GM18517 (cell line): ENCODE measurements around the gene GTPBP2.
"Not testable (repeated sequence)": the region's sequence is repeated elsewhere in the genome, so short reads cannot be mapped to it uniquely, and the experiment has no call there.

Source experiments
- ATAC-seq: cut with Tn5 transposase; IDR thresholded peaks from one replicate; pipeline ENCODE4 v1.9.1; 2021; ENCODE audit warnings: mild to moderate bottlenecking, moderate library complexity; ENCODE audit not compliant: unreplicated experiment

GTPBP2 gene

DNA sequence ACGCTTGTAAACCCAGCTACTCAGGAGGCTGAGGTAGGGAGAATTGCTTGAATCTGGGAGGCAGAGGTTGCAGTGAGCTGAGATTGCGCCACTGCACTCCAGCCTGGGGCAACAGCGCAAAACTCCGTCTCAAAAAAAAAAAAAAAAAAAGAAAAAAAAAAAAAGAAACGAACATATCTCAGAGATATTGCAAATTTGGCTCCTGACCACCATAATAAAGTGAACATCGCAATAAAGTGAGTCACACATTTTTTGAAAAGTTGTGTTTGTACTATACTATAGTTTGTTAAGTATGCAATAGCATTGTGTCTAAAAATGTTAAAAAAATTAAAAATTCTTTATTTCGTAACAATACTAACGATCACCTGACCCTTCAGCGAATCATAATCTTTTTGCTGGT, 29.1 kb upstream of the GTPBP2 start:
- no peak for ATAC-seq

DNA sequence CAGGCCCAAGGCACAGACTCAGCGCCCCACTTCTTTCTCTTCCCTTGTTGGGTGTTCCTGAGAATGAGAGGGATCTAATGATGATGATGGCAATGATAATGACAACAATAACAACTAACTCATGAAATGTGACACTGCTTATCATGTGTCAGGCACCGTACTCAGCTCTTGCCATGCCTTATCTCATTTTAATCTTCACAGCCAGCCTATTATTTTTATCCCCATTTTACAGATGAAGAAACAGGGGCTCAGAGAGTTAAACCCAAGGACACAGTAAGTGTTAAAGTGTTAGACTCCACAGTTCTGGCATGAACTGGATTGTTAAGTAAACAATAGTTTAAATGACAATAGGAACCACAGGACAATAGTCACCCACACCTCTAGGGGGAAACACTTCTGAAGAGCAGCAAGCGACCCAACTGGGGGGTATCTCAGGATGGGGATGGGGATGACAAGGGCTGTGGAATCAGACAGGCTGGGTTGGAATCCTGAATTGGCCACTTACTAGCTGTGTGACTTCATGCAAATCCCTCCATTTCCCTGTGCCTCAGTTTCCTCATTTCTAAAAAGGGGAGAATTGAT, 28.2 kb upstream of the GTPBP2 start:
- ATAC-seq = no peak

DNA sequence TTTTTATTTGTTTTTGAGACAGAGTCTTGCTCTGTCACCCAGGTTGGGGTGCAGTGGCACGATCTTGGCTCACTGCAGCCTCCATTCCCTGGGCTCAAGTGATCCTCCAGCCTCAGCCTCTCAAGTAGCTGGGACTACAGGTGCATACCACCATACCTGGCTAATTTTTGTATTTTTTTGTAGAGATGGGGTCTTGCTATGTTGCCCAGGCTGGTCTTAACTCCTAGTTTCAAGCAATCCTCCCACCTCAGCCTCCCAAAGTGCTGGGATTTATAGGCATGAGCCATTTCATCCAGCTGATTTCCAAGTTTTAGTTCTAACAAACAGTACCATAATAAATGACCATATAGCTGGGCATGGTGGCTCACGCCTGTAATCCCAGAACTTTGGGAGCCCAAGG, 23.8 kb upstream of the GTPBP2 start:
- ATAC-seq = not testable (repeated sequence)

DNA sequence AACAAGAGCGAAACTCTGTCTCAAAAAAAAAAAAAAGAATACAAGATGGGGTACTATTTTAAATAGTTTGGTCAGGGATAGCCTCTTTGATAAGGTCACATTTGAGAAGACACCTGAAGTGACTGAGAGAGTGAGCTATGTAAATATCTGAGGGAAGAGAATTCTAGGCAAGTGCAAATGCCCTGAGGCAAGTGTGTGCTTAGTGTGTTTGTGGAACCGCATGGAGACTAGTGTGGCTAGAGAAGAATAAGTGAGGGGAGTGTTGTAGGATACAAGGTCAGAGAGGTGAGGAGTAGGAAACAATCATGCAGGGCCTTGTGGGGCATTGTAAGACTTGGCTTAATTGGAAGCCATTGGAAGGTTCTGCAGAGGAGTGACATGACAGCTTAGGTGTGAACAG, 19.2 kb upstream of the GTPBP2 start:
- no peak for ATAC-seq

DNA sequence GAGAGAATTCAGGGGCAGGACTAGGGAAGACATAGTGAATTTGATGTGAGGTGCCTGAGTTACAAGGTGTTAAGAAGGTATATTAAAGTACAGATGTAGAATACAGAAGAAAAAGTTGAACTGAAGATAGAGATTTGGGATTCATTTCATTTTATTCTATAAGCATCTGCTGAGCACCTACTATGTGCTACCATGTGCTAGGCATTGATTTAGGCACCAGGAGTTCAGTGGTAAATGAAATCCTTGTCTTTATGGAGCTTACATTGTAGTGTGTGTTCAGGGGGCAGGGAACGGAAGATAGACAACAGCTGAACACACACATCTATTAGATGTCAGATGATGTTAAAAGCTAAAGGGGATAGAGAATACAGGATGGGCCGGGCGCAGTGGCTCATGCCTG, 18.5 kb upstream of the GTPBP2 start:
- ATAC-seq = no peak

DNA sequence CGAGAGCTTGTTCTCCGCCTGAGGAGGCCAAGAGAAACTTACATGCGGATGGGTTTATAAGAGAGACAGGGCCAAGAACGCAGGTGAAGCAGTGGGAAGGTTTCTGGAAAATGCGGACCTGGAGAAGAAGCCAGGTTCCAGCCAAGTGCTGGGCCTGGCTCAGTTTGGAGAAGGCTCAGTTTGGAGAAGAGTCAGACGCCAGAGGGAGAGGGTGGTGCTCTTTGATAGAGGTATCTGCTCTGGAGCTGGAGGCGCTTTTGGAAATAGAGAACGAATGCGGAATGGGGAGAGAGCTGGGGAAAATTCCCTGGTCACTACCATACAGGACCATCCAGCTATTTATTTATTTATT, 16.5 kb upstream of the GTPBP2 start:
- no peak for ATAC-seq

DNA sequence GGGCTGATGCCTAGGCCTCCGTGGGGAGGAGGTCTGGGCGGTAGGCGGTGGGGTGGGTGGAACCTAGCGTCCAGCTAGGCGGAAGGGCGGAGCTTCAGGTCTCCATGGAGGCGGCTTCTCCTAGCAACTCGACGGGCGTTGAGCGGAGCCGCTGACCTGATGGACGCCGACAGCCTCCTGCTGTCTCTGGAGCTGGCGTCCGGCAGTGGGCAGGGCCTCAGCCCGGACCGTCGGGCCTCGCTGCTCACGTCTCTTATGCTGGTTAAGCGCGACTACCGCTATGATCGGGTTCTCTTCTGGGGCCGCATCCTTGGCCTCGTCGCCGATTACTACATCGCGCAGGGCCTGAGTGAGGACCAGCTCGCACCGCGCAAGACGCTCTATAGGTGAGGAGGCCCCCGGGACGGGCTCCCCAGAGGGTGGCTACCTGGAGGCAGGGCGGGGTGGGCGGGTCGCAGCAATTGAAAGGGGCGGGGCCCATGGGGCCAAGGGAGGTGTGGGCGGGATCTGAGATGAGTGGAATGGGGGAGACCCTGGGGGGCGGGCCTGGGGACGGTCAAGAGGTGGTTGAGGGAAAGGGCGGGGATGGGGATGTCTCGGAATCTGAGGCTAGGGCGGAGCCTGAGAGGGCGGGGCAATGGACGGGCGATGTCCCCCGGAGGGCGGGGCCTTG, 16.0 kb upstream of the GTPBP2 start, which contains the start of gene RSPH9:
Gene RSPH9 (plus strand): TSS at position 97 of the 673 bp plus-strand sequence. CDS start 63 bp downstream, at position 160.
- ATAC-seq = no peak

DNA sequence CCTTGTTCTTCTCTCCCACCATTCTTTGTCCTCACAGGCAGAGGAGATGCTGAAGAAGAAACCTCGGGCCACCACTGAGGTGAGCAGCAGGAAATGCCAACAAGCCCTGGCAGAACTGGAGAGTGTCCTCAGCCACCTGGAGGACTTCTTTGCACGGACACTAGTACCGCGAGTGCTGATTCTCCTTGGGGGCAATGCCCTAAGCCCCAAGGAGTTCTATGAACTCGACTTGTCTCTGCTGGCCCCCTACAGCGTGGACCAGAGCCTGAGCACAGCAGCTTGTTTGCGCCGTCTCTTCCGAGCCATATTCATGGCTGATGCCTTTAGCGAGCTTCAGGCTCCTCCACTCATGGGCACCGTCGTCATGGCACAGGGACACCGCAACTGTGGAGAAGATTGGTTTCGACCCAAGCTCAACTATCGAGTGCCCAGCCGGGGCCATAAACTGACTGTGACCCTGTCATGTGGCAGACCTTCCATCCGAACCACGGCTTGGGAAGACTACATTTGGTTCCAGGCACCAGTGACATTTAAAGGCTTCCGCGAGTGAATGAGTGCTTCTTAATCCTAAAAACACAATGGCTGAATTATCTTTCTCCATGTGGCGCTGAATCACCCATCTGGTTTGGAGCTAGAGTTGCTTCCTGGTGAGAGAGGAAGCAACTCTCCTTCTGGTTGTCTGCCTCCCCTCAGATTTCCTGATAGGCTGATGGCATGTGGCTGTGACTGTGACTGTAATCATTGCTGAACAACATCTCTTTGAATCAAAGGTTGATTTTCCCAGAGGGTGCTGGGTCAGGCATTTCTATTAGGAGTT, 11.1 kb upstream of the GTPBP2 start:
- no peak for ATAC-seq

DNA sequence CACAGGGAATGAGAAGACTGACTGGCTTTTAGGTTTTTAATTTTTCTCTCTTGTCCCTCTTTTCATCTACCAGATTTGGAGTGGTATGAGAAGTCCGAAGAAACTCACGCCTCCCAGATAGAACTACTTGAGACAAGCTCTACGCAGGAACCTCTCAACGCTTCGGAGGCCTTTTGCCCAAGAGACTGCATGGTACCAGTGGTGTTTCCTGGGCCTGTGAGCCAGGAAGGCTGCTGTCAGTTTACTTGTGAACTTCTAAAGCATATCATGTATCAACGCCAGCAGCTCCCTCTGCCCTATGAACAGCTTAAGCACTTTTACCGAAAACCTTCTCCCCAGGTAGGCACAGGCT, 7.2 kb upstream of the GTPBP2 start:
- no peak for ATAC-seq

DNA sequence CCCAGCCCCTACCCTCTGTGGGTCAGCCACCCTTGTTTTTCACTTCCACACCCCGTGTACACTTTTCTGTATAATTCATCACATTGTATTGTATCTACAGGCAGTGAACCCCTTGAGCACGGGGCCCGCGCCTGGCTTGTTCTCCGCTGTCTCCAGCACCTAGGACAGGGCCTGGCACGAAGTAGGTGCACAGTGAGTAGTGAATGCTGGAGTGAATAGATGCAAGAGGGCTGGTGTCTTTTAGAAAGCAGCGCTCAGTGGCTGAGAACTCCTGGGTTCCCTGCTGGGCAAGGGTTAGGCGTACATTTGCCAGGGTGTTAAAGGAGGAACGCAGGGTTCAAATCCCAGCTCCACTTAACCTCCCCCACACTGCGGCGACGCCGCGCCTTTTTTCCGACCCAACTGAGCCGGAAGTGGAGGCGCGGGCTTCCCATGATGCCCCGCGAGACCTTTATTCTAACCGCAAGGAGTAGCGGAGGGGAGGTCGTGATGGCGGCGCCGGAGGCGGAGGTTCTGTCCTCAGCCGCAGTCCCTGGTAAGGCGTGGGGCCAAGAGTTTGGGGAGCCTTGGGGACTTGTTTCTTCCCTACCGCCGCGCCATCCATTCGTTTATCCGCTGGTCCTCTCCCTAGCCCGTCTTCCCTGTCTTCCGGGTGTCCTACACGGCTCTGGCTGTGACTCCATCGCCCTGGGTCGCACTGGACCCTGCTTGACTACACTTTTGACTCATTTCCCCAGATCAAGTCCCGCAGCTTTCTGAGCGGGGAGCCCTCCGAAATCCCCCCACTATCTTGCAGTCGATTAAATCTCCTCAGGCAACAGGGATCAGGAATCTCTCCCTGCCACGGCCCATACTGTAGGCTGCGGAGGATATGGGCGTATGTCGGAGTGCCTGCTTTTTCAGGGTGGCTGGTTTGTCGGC, 6.6 kb upstream of the GTPBP2 start, which contains the start of gene MAD2L1BP:
Gene MAD2L1BP (plus strand): TSS at position 454 of the 921 bp plus-strand sequence. CDS start 36 bp downstream, at position 490.
- peak; percentile 58 for ATAC-seq

DNA sequence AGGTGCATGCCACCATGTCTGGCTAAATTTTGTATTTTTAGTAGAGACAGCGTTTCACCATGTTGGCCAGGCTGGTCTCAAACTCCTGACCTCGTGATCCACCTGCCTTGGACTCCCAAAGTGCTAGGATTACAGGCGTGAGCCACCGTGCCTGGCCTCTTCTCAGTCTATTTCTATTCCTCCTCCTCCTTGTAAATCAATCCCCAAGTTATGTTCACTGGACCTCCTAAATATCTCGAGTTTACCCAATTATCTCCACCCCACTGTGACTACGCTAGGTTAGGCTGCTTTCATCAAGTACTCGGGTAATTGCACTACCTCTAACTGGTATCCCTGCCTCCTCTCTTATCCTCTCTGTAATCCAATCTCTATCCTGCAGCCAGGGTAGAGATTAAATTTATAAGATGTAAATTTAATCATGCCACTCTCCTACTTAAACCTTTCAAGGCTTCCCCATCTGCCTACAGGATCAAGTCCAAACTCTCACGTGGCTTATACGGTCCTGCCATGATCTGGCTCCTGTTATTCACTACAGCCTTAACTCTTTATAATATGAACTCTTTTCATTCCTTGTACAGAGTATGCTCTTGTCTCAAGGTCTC, 5.7 kb upstream of the GTPBP2 start:
- ATAC-seq = no peak

DNA sequence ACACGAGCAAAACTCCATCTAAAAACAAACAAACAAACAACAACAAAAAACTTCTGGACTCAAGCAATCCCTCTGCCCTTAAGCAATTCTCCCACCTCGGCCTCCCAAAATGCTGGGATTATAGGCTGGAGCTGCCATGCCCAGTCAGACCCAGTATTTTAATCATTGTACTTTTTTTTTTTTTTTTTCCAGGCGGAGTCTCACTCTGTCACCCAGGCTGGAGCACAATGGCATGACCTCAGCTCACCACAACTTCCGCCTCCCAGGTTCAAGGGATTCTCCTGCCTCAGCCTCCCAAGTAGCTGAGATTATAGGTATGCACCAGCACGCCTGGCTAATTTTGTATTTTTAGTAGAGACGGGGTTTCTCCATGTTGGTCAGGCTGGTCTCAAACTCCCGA, 3.9 kb upstream of the GTPBP2 start:
- ATAC-seq = not testable (repeated sequence)

DNA sequence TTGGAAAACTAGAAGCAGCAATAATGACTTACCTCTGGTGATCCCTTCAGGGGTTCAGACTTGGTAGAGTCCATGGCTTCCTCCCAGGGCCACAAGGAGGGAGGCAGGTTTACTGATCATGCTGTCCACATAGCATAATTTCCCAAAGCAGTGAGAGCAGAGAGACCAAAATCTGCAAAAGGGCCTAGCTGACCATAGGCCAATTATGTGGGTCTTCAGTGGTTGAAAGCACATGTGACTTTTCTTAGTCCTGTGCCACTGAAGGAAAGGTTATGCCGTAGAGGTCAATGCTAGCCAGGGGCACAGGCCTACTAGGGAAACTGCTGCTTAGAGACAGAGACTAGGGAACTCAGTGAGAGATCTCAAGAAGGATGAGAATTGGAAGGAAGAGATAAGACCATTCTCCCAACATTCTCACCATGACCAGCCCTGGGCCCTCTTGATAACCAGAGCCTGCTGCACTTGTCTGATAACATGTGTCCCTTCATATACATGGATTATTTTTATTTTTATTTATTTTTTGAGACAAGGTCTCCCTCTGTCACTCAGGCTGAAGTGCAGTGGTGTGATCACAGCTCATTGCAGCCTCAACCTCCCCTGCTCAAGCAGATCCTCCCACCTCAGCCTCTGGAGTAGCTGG, 2.0 kb upstream of the GTPBP2 start:
- ATAC-seq = no peak

DNA sequence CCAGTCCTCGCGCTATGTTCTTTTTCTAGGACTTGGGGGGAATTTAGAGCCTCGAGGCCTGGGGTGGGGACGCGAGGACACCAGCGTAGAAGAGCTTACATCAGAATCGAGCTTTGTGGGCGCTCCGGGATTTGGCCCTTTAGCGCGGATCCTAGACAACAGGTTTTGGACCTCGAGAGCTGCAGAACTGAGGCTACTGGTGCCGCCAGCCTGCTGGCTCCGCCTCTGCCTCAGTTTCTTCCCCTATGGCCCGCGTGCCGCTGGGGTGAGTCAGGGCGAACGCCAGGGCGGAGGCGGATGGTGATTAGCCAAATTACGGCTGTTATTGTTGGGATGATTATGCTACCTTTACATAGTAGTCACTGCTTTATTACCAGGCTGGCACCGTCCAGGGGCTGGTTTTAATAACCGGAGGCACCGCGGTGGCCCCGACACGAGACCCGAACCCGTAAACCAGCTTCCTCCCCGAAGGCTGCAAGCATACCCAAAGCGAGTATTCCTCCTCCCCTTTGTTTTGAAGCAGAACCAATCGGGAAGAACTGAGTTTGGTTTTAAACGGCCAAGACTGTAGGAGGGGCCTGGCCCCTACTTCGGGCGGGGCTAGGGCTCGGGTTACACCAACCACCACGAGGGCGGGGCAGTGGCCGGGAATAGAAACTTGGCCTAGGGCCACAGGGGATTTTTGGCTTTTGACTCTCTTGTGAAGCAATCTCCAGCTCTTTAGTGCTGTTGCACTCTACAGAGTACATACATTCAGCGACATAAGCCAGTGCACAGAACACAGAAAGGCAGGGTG, 639 bp upstream of the GTPBP2 start:
- peak; percentile 73 for ATAC-seq

DNA sequence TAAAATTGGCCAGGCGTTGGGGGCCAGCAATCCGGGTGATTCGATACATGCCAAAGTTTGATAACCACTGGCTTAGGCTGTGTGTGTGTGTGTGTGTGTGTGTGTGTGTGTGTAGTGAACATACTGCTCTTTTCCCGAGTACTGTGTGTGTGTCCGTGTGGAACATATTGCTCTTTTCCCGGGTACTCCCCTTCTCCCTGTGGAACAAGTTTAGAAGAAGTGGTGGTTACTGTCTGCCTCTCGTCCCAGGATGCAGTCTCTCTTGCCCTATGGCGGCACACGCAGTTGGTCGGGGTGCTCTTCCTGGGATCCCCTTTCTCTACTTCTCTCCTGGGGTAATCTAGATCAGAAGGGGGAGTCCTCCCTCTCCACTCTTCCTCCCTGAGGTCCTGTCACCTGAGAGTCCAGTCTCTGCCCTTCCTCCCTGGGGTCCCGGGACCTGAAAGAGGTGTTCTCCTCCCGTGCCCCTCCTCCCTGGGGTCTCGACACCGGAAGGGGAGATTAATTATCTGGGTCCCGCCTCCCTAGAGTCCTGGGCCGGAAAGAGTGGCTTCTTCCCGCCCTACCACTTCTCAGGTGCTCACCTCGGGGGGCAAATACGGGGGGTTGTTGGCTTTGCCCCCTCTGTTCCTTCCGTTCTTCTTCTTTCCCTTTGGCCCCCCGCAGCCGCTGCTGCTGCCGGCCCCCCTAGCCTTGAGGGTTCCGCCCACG, 516 bp downstream of the GTPBP2 start:
- no peak for ATAC-seq

DNA sequence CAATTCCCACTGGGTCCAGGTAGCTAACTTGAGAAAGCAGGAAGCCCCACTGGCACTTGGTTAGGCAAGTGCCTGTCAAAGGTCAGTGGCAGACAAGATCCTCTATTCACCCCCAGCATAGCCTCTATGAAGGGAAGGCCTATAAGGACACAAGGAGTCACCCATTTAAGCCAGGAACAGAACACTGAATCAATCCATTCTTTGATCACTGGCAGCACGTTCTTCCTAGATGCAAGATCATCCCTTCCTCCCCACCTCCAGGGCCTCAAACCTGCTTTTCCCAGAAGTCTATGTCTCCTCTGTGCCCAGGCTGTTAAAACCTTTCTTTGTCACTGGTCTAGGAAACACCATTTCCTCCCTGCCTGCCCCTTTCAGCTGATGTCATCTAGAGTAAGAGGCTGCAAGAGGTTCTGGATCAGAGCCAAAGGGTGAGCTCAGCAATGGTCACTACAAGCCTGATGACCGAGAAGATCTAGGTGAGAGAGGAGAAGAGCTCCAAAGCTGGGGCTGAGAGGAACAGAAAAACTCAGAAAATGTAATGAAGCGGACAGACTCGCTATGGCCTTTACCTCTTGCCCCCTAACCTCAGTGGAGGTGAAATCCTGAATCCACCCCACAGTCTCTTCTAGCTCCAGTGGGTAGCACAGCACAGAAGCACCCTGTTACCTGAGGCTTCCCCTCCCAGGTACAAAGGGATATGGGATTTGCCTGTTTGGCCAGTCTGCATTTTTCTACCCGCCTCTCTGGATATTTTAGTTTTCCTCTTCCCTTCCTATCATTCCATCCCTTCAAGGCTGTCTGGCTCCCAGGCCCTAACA, 1.8 kb downstream of the GTPBP2 start:
- ATAC-seq = no peak

DNA sequence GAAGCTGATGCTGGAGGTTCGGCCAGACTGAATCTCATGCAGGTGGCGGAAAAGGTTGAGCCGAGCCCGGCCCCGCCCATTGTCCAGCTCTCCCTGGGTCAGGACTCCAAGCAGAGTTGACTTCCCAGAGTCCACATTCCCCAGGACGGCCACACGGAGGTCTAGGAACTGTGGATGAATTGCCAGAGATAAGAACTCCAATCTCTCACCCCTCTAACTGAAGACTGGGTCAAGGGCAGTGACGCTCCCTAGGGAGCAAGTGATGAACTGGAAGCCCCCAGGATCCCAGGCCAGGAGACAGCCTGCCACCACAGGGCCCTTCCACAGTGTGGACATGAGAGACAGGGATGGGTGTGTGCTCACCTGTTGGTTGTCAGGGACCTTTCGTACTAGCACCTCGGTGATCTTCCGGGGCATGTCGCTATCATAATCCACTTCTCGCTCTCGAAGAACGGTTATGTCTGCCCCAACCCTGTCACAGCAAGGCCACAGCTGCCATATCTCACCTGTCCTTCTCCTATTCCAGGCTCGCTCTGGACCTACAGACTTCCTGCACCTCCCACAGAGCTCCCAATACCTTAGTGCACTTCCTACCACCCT, 3.6 kb downstream of the GTPBP2 start:
- ATAC-seq = no peak
